K562 (cell line): ENCODE results near the gene KLHL29. TPM values are rescaled to one million over a fixed set of nuclear protein-coding genes. Genes with fewer than 3 reads are reported as not detected.

Experiments used
- ATAC-seq: fragments of 200-7000 bp; cut with Tn5 transposase; 3 replicates; pipeline ENCODE4 v1.9.1; 2020; ENCODE audit warnings: moderate library complexity
- BruUV-seq: library from RNA; stranded (reverse); fragments of 400-500 nt; replicated peaks from 2 replicates; lab custom pipeline; 2021; lab: Mats Ljungman, UMichigan
- CTCF ChIA-PET: fragments of 300-600 bp; formaldehyde crosslinking; extraction: SDS; loops from one replicate; lab custom pipeline; 2021; ENCODE audit warnings: low intra/inter-chr PET ratio; lab: Yijun Ruan, JAX
- POLR2A ChIA-PET: fragments of 300-600, 350-650 bp; sonication (Branson Sonifier 250); formaldehyde crosslinking; extraction: SDS; loops from one replicate; lab custom pipeline; 2021; ENCODE audit warnings: antibody characterized with exemption, inconsistent platforms; lab: Yijun Ruan, JAX
- DNase-seq, 4 experiments: peaks; one replicate each; pipeline versions ENCODE4 v3.0.0 to v3.0.0-alpha.2; 2011 to 2018; ENCODE audit warnings: low spot score in 3 of 4, mixed read lengths in 3 of 4; ENCODE audit errors: extremely low read depth in 1 of 4
- FAIRE-seq: peaks from 2 replicates; lab custom pipeline; 2011; peaks lifted over from hg19 to GRCh38; lab: Jason Lieb, UNC
- H2AFZ ChIP-seq: 2 replicates; pipeline ENCODE4 v1.6.0; 2011; ENCODE audit warnings: low read depth, low read length, control low read depth, inconsistent platforms
- H3K27ac ChIP-seq: fragments of 200-600 bp; 3 replicates; pipeline ENCODE4 v1.8.0; 2011; ENCODE audit warnings: low read depth, mild to moderate bottlenecking, control low read depth, inconsistent platforms, low read length, moderate library complexity, mixed read lengths; ENCODE audit errors: extremely low read depth
- H3K27me3 ChIP-seq, 2 experiments: fragments of 300-600 bp in 1 of 2; 2 replicates in 1 of 2; 3 replicates in 1 of 2; pipeline versions ENCODE4 v1.6.0 to v1.8.0; 2011; ENCODE audit warnings: inconsistent platforms in 2 of 2, low read length in 2 of 2, mild to moderate bottlenecking in 1 of 2, mixed read lengths in 1 of 2, moderate library complexity in 1 of 2; ENCODE audit not compliant: control insufficient read depth in 2 of 2, insufficient read depth in 2 of 2
- H3K36me3 ChIP-seq: fragments of 300-600 bp; 3 replicates; pipeline ENCODE4 v1.8.0; 2011; ENCODE audit warnings: mild to moderate bottlenecking, low read length, inconsistent platforms; ENCODE audit not compliant: control insufficient read depth, insufficient read depth
- H3K4me1 ChIP-seq, 2 experiments: fragments of 200-600 bp in 1 of 2; replicated peaks in 1 of 2; 2 replicates in 1 of 2; 3 replicates in 1 of 2; pipeline versions ENCODE4 v1.5.1 to v1.8.0; 2011; ENCODE audit warnings: inconsistent platforms in 2 of 2, low read length in 2 of 2, mild to moderate bottlenecking in 1 of 2, mixed read lengths in 1 of 2, moderate library complexity in 1 of 2; ENCODE audit not compliant: control insufficient read depth in 2 of 2, insufficient read depth in 2 of 2
- H3K4me2 ChIP-seq: 2 replicates; pipeline ENCODE4 v1.6.1; 2011; ENCODE audit warnings: low read length, control low read depth, inconsistent platforms, mixed read lengths; ENCODE audit not compliant: insufficient read depth
- H3K4me3 ChIP-seq: fragments of 200-600 bp; sonication (generic), shearing (Covaris generic); 2 replicates; pipeline ENCODE4 v1.5.1; 2016; ENCODE audit warnings: control low read depth, inconsistent platforms
- H3K79me2 ChIP-seq: fragments of 200-600 bp; 3 replicates; pipeline ENCODE4 v1.8.0; 2011; ENCODE audit warnings: low read length, inconsistent platforms; ENCODE audit not compliant: control insufficient read depth, insufficient read depth
- H3K9ac ChIP-seq, 2 experiments: 2 replicates each; pipeline versions ENCODE4 v1.6.0 to v1.6.1; 2011; ENCODE audit warnings: low read depth in 2 of 2, low read length in 2 of 2, control low read depth in 1 of 2, inconsistent platforms in 1 of 2, mild to moderate bottlenecking in 1 of 2, mixed read lengths in 1 of 2; ENCODE audit not compliant: insufficient read depth in 1 of 2
- H3K9me1 ChIP-seq: one replicate; pipeline ENCODE4 v1.6.0; 2011; ENCODE audit warnings: inconsistent platforms, mild to moderate bottlenecking, low read length, moderate library complexity; ENCODE audit not compliant: control insufficient read depth, insufficient read depth
- H3K9me3 ChIP-seq: replicated peaks from 2 replicates; pipeline ENCODE4 v1.5.1; 2011; ENCODE audit warnings: low read depth, low read length, inconsistent platforms; ENCODE audit not compliant: control insufficient read depth, insufficient read depth
- H4K20me1 ChIP-seq: replicated peaks from 2 replicates; pipeline ENCODE4 v1.6.1; 2011; ENCODE audit warnings: low read length, inconsistent platforms, mixed read lengths; ENCODE audit not compliant: control insufficient read depth, insufficient read depth
- CEBPB ChIP-seq: fragments of 450-650 bp; IDR thresholded peaks from 2 replicates; pipeline ENCODE4 v1.6.1; 2016; ENCODE audit warnings: missing genetic modification characterization, missing compliant biosample characterization
- CEBPG ChIP-seq, 3 experiments: fragments of 200-800 bp in 1 of 3; sonication (Bioruptor generic) in 1 of 3; sonication (generic) in 1 of 3; formaldehyde crosslinking in 1 of 3; IDR thresholded peaks in 2 of 3; conservative IDR thresholded peaks in 1 of 3; 2 replicates each; pipeline versions ENCODE4 v1.6.1 to v1.8.0; 2016 to 2022; ENCODE audit warnings: missing compliant biosample characterization in 2 of 3, missing genetic modification characterization in 2 of 3, mild to moderate bottlenecking in 1 of 3, missing genetic modification reagents in 1 of 3
- CHCHD3 ChIP-seq: fragments of 250-450 bp; sonication (Bioruptor Pico); IDR thresholded peaks from 2 replicates; pipeline ENCODE4 v2.1.2; 2022; ENCODE audit warnings: mild to moderate bottlenecking
- IRF2 ChIP-seq: sonication (generic); formaldehyde crosslinking; IDR thresholded peaks from 2 replicates; pipeline ENCODE4 v1.8.1; 2022; ENCODE audit warnings: mild to moderate bottlenecking, missing genetic modification reagents
- NFXL1 ChIP-seq: fragments of 450-650 bp; formaldehyde crosslinking; IDR thresholded peaks from 2 replicates; pipeline ENCODE4 v1.4.0; 2021; ENCODE audit warnings: mild to moderate bottlenecking
- POLR2B ChIP-seq: fragments of 450-650 bp; IDR thresholded peaks from 2 replicates; pipeline ENCODE4 v1.6.1; 2018; ENCODE audit warnings: low read depth; ENCODE audit not compliant: partially characterized antibody
- POLR2G ChIP-seq: fragments of 200-400 bp; formaldehyde crosslinking; IDR thresholded peaks from 2 replicates; pipeline ENCODE4 v1.6.1; 2017; ENCODE audit warnings: low read depth, mild to moderate bottlenecking, antibody characterized with exemption, low read length, moderate library complexity
- POLR3A ChIP-seq: IDR thresholded peaks from 2 replicates; pipeline ENCODE4 v1.6.1; 2011; ENCODE audit warnings: borderline replicate concordance, mild to moderate bottlenecking, moderate library complexity; ENCODE audit not compliant: insufficient read length, insufficient read depth; ENCODE audit errors: extremely low read depth
- PYGO2 ChIP-seq: fragments of 450-650 bp; IDR thresholded peaks from 2 replicates; pipeline ENCODE4 v1.6.1; 2016; ENCODE audit warnings: mild to moderate bottlenecking, missing genetic modification characterization, moderate library complexity, missing compliant biosample characterization
- RAD21 ChIP-seq, 2 experiments: fragments of 250-450 bp in 1 of 2; fragments of 450-650 bp in 1 of 2; sonication (Bioruptor Pico) in 1 of 2; formaldehyde crosslinking in 1 of 2; IDR thresholded peaks in 1 of 2; conservative IDR thresholded peaks in 1 of 2; 2 replicates each; pipeline versions ENCODE4 v1.4.0 to v1.8.0; 2020 to 2022; ENCODE audit warnings: mild to moderate bottlenecking in 2 of 2, moderate library complexity in 1 of 2
- XRCC5 ChIP-seq: fragments of 200-400 bp; formaldehyde crosslinking; IDR thresholded peaks from 2 replicates; pipeline ENCODE4 v1.6.1; 2017; ENCODE audit warnings: low read depth, mild to moderate bottlenecking, low read length
- YY1 ChIP-seq, 3 experiments: IDR thresholded peaks; 2 replicates each; pipeline ENCODE4 v1.6.1; 2011; ENCODE audit warnings: low read length in 2 of 3, mild to moderate bottlenecking in 2 of 3, moderate library complexity in 2 of 3, borderline replicate concordance in 1 of 3, control low read depth in 1 of 3, low read depth in 1 of 3; ENCODE audit not compliant: insufficient read depth in 3 of 3, insufficient replicate concordance in 2 of 3, control insufficient read depth in 1 of 3, insufficient read length in 1 of 3; ENCODE audit errors: extremely low read depth in 1 of 3
- ZNF23 ChIP-seq: fragments of 250-450 bp; sonication (Bioruptor Pico); IDR thresholded peaks from 2 replicates; pipeline ENCODE4 v1.4.0; 2020; ENCODE audit warnings: mild to moderate bottlenecking
- WGBS: fragments of 100-300 bp; shearing (Covaris generic); methylation state at CpG from one replicate; pipeline ENCODE4 v1.1.6; 2016; ENCODE audit warnings: low coverage, mixed read lengths; ENCODE audit not compliant: insufficient coverage; ENCODE audit errors: missing lambda C conversion rate; 5-methylcytosine and 5-hydroxymethylcytosine counted together
- in situ Hi-C: fragments of 300-500 bp; cut with MboI; formaldehyde crosslinking; loops from 4 replicates; pipeline ENCODE4 v1.15.0; 2018; ENCODE audit warnings: inconsistent platforms, mixed read lengths
- intact Hi-C: fragments of 100-400 bp; cut with micrococcal nuclease; formaldehyde crosslinking; loops from 2 replicates; pipeline ENCODE4 v1.14.2; 2022
- polyA plus RNA-seq, 8 experiments: library from polyadenylated mRNA; depleted of rRNA in 4 of 8; stranded (reverse) in 5 of 8; unstranded in 3 of 8; fragments of >200 nt; fragmentation: Nextera tagmentation in 2 of 8; fragmentation: Illumina TruSeq in 1 of 8; extraction: Ambion mirVana in 2 of 8; extraction: Trizol in 1 of 8; gene quantifications; 2 replicates each; pipeline versions ENCODE4 v1.2.1 to v1.2.3, GENCODE V29; 2011 to 2014; ENCODE audit warnings: inconsistent platforms in 1 of 8, missing spikeins in 1 of 8
- total RNA-seq, 7 experiments: library from RNA; depleted of rRNA in 6 of 7; stranded (reverse); fragments of >200 nt in 6 of 7; fragmentation: Illumina TruSeq in 2 of 7; extraction: Trizol in 2 of 7; gene quantifications; 2 replicates each; pipeline versions ENCODE4 v1.2.1 to v1.2.3, GENCODE V29; 2011 to 2021; ENCODE audit warnings: low replicate concordance in 1 of 7
- TF ChIP-seq, protein P1 (sequence below), 2 experiments: fragments of 450-650 bp; conservative IDR thresholded peaks; 2 replicates each; pipeline ENCODE4 v1.6.1; 2017; ENCODE audit warnings: mild to moderate bottlenecking in 2 of 2, moderate library complexity in 2 of 2

Gene KLHL29
- total and polyA plus RNA-seq, 9 of the 15 experiments (the other 6 are each of a cell fraction or from before 2014, with no cell fraction given) = 0.03 to 0.31 (median 0.08) TPM; not detected in 1

DNA sequence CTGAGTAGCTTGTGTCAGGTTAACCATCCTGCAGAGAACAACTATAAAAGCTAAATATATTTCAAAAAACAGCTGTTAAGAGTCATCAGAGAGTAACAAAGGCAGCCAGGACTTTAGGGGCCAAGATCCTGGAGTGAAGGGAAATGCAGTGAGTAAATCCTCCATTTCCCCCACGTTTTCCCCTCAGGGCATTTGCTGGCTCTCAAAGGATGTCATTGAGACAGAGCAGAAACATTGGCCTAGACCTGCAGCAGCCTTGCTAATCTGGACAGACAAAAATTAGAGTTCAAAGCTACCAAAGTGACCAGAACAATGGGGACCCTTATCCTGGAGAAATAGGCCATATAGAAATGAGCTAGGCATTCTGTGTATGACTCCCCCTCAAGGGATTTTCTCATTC, 21.1 kb upstream of the KLHL29 start:
- no peak for ATAC-seq
- peaks cover 0 to 10% of the 10 kb centered on the region in 2 experiments; a peak in 1 of 5 replicates for H3K27me3 ChIP-seq
- no peaks in the 10 kb centered on the region for H4K20me1 ChIP-seq
- ChIA-PET CTCF (no interaction called here), POLR2A (interaction anchor here (1.0 kb wide), 1 partner anchor 42 kb away, joined by 6 read pairs; no protein-coding TSS in a partner anchor)
- H3K9ac ChIP-seq = no peak overlapping the region
- BruUV-seq = no TSS peak
- no peak overlapping the region for H3K27ac ChIP-seq
- no peak for FAIRE-seq
- H3K79me2 ChIP-seq = no peaks in the 10 kb centered on the region
- no peaks in the 10 kb centered on the region for H3K9me3 ChIP-seq
- H3K4me2 ChIP-seq = no peak overlapping the region
- DNase-seq = no peak
- 0% methylated on average over 1 of the region's 1 CpG for WGBS
- no peaks in the 10 kb centered on the region for H3K4me1 ChIP-seq
- H3K4me3 ChIP-seq = no peak overlapping the region
- no peak for TF ChIP-seq XRCC5
- TF ChIP-seq POLR3A = no peak
- no peak for TF ChIP-seq YY1 (IDR thresholded peaks at IDR 0.05; ENCODE audit: borderline replicate concordance in 1 of 3, control insufficient read depth in 1 of 3, extremely low read depth in 1 of 3, insufficient read depth in 3 of 3, insufficient read length in 1 of 3, insufficient replicate concordance in 2 of 3, low read depth in 1 of 3, low read length in 2 of 3)
- no peak for TF ChIP-seq IRF2 (CRISPR knock-in tag)
- no peak for TF ChIP-seq CHCHD3 (CRISPR knock-in tag)
- TF ChIP-seq, all 486 proteins: peak for 0
- in situ Hi-C loops = no loop called here
- no peak overlapping the region for H2AFZ ChIP-seq
- no peaks in the 10 kb centered on the region for H3K9me1 ChIP-seq
- H3K36me3 ChIP-seq = no peaks in the 10 kb centered on the region
- intact Hi-C loops = no loop called here

DNA sequence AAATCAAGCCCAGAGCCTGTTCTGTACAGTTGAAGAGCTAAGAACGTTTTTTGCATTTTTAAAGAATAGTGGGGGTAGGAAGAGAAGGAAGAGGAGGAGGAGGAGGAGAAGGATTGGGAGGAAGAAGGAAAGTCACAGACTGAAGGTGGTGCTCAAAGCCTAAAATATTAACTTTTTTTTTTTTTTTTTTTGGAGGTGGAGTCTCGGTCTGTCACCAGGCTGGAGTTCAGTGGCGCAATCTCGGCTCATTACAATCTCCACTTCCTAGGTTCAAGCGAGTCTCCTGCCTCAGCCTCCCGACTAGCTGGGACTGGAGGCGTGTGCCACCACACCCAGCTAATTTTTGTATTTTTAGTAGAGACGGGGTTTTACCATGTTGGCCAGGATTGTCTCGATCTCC, 18.3 kb upstream of the KLHL29 start:
- H3K4me1 ChIP-seq = no peaks in the 10 kb centered on the region
- no peak overlapping the region for H3K4me3 ChIP-seq
- FAIRE-seq (no peak), ATAC-seq (no peak), DNase-seq (no peak)
- 1% methylated on average over 9 of the region's 9 CpGs for WGBS
- peaks cover 0 to under 1% of the 10 kb centered on the region in 2 experiments; a peak in 2 of 5 replicates for H3K27me3 ChIP-seq
- no TSS peak for BruUV-seq
- H3K4me2 ChIP-seq = no peak overlapping the region
- no peaks in the 10 kb centered on the region for H3K9me3 ChIP-seq
- intact Hi-C loops = no loop called here
- H2AFZ ChIP-seq = no peak overlapping the region
- ChIA-PET CTCF (no interaction called here), POLR2A (no interaction called here)
- H3K27ac ChIP-seq = no peak overlapping the region
- H3K9me1 ChIP-seq = no peaks in the 10 kb centered on the region
- H4K20me1 ChIP-seq = no peaks in the 10 kb centered on the region
- in situ Hi-C loops = no loop called here
- no peaks in the 10 kb centered on the region for H3K79me2 ChIP-seq
- H3K36me3 ChIP-seq = no peaks in the 10 kb centered on the region
- no peak overlapping the region for H3K9ac ChIP-seq
- no peak for TF ChIP-seq CEBPG (CRISPR knock-in tag; IDR thresholded peaks at IDR 0.05)
- TF ChIP-seq CEBPG (tag; conservative IDR thresholded peaks at IDR 0.05 in 1 of 2, IDR thresholded peaks at IDR 0.05 in 1 of 2) = peak; percentile 48 to 74; a peak in 3 of 4 replicates
- TF ChIP-seq ZNF23 (CRISPR knock-in tag) = no peak
- no peak for TF ChIP-seq POLR2B
- no peak for TF ChIP-seq POLR2G
- no peak for TF ChIP-seq NFXL1 (CRISPR knock-in tag)
- TF ChIP-seq, protein P1, sequence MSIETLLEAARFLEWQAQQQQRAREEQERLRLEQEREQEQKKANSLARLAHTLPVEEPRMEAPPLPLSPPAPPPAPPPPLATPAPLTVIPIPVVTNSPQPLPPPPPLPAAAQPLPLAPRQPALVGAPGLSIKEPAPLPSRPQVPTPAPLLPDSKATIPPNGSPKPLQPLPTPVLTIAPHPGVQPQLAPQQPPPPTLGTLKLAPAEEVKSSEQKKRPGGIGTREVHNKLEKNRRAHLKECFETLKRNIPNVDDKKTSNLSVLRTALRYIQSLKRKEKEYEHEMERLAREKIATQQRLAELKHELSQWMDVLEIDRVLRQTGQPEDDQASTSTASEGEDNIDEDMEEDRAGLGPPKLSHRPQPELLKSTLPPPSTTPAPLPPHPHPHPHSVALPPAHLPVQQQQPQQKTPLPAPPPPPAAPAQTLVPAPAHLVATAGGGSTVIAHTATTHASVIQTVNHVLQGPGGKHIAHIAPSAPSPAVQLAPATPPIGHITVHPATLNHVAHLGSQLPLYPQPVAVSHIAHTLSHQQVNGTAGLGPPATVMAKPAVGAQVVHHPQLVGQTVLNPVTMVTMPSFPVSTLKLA (conservative IDR thresholded peaks at IDR 0.05) = no peak
- peak; percentile 38 to 39 for TF ChIP-seq RAD21 (CRISPR knock-in tag; conservative IDR thresholded peaks at IDR 0.05 in 1 of 2, IDR thresholded peaks at IDR 0.05 in 1 of 2)
- TF ChIP-seq CEBPB = peak; percentile 72
- no peak for TF ChIP-seq PYGO2 (tag)
